ENCODE data around the gene COL3A1.

COL3A1 gene

DNA sequence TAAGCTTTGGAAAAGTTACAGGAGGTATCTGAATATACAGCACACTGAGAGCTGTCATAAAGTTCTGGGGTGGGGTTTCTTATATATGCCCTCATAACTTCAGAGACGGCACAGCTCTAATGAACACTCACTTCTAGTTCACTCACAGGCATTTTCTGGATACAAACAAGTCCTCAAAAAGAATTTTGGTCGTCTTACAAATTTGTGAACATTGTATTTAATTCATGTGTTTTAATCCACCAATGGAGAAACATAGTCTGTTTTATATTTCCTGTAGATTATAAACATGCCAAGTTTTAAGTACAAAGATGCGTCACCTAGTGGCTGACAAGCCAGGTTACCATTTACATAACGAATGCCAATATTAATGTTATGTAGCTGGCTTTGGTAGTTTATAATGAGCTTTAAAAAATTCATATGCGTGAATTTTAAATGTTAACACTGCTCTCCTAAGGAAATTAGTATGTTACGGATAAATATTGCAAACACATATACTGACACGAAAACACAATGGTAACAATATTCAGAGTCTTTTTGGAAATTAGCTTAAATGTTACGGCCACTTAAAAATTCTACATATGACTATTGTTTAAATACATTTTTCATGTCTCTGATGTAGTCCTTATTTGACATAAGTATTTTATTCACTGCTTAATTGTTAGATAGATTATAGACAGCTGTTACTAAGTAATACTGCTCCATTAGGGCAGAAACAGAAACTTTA, 2.5 kb downstream of the COL3A1 start:
- DNase-seq, result no peak

DNA sequence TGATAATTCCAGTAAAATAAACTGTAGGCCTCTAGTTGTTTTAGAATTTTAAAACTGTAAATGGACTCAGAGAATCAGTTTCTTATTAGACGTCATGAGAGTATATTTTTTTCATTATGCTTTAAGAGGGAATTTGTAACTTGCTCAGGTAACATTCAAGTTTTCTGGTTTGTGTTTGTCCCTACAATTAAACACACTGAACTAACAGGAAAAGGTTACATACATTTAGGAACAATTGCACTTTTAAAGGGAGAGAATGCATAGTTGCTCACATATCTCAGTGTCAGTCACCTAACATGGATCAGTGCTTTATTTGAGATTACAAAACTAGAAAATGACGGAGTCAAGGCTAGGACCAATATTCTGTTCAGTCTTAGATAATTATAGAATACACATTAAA, 3.1 kb downstream of the COL3A1 start:
- DNase-seq, result no peak

DNA sequence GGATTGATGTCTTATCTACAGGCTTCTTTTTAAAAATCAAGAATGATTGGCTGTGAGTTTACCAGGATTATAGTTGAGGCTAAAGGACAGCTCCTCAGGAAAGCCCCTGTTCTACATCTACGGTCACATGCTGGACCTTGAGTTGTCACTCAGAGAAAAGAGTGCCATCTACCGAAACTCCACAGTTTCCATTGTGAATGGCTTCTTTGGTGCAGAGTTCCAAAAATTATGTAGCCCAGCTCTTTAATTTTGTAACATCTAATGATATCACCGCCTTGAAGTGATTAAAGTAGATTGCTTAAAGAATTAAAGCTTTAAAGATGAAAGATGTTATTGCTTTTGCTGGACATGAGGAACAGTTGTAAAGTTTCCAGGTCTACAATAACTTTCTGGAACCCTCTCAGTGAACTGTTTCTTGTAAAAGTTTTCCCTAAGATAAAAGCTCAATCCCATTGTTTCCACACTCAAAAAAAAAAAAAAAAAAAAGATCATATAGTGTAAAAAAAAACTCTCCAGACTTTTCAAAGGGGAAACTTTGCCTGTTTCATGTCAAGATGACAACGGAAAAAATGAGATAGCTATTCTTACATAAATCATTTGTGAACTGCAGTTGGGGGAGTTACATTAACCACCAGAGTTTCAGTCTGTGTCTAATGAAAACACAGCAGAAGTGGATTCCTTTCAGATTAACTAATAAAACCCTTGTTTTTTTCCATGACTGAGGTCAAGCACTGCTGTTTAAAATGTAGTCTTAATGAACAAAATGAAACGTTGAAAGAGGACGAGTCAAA, 4.3 kb downstream of the COL3A1 start:
- no peak for DNase-seq

DNA sequence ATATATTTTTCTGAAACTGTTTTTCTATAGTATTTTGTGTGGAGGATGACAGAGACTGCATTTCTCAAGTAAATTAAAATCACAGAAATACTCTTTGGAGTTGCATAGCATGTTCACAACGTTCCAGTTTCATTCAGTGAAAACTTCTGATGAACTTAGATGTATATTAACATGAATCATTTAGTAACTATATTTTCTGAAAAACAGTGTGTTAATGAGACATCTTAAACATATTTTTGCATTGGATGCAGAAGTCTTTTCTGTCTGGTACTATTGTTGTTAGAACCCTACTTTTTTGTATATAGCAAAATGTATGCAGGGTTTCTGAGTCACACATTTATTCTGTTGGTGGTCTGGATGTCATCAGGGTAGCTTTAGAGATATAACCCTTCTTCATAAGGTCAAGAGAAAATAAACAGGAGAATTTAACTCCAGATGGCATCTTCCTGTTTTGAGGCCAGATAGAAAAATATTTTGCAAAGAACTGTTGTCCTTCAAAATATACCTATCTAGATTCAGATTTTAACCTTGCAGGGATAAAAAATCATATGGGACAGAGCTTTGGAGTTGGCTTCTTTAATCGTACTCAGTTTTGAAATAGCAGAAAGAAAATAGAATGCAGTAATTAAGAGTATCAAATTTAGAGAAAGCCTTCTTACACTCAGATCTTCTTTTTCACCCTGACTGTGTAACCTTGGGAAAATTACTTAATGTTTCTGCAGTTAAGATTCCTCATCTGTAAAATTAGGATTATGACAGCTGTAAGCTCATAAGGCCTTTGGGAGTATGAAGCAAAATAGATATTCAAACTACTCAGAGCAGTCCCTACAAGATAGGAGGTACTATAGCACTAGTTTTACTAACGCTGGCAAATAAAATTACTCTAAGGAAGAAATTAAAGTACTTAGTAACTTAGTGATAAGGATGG, 5.3 kb downstream of the COL3A1 start:
- DNase-seq, result no peak

DNA sequence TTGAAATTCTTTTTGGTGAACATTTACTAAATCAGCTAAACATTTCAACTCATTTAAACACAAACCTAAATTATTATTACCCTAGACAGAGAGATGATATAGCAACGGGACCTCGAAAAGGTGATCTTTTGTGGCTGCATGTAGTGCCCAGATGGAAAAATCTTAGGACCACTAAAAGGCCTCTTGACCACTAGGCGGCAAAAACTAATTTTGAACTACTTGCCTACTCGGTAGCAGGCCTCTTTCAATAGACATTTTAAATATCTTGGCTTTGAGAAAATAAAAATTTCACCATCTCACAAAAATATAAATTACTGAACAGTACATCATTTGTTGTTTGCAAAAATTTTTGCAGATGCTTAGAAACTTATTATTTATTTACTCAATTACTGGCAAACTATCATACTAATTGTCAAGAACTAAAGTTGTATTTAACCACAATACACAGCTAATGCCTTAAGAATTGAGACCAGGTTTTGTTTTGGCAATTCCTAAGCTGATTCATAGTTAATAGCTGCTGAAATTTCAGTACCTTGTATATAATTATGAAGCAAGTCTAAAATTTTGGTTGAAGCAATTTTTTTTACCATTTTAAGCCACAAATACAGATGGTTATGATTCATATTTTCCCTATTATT, 9.4 kb downstream of the COL3A1 start:
- DNase-seq, result no peak

DNA sequence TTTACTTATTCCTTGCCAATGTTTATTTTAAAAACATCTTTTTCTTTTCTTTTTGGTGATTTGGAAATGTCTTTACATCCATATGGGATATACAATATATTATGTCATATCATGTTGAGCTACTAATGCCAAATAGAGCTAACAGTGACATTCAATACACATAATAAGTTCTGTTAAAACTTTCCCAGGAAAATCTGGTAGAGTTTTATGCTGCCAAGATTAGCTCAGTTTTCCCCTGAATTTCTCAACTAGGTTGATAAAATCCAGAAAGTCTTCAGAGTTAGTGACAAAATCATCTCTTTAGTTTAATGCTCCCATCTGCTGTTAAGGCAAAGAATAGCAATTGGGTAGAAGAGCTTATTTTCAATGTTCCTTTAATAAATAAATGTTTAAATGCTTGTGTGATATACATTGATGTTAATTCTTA, 9.9 kb downstream of the COL3A1 start:
- no peak for DNase-seq

DNA sequence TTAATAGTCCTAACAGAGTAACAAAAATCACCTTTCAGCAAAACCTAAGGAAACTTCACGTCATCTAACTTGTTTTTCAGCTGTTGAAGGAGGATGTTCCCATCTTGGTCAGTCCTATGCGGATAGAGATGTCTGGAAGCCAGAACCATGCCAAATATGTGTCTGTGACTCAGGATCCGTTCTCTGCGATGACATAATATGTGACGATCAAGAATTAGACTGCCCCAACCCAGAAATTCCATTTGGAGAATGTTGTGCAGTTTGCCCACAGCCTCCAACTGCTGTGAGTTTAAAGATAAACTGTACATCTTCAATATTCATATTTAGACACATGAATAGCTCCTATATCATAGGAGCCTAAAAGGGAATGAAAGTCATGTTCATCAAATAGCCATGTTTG, 10.5 kb downstream of the COL3A1 start:
- no peak for DNase-seq

DNA sequence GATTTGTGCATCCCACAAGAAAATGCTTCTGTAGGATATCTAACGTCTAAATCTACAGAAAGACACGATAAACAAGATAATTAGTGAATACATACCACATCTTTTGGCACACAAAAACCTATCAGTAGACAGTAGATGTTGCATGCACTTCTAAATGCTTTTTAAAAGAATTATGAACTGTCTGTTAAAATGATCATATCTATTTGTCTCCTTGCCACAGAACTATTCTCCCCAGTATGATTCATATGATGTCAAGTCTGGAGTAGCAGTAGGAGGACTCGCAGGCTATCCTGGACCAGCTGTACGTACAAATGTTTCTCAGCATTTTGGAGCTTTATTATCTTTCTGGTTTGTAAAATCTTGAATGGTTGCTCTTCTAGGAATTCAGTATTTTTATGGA, 12.7 kb downstream of the COL3A1 start:
- no peak for DNase-seq

DNA sequence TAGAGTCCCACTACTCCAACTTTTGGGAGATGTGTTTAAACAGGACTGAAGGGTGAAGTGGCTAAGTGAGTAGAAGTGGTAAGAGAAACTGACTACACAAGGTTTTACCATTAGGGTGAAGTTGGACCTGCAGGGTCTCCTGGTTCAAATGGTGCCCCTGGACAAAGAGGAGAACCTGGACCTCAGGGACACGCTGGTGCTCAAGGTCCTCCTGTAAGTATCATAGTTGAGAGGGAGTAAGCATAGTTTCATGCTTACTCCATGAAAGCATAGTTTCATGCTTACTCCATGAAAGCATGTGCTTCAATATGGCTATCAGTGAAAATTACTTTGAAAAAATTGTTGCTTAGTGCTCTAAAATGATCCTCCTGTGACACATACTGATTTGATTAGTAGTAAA, 19.1 kb downstream of the COL3A1 start:
- DNase-seq, result no peak

DNA sequence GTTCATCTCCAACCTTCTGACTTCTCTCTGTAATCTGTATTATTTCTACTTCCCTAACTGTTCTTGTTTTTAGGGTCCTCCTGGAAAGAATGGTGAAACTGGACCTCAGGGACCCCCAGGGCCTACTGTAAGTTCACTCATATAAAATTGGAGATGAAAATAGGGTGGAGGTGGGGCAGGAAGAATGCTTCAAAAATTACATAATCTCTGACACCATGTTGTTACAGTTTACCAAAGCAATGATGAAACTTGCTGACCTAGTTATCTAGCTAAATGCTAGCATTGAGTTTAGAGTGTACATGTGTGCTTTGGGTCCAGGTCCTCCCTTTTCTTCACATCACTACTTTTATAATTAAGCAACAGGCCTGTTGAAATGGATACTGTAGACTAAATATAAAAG, 23.1 kb downstream of the COL3A1 start:
- no peak for DNase-seq

DNA sequence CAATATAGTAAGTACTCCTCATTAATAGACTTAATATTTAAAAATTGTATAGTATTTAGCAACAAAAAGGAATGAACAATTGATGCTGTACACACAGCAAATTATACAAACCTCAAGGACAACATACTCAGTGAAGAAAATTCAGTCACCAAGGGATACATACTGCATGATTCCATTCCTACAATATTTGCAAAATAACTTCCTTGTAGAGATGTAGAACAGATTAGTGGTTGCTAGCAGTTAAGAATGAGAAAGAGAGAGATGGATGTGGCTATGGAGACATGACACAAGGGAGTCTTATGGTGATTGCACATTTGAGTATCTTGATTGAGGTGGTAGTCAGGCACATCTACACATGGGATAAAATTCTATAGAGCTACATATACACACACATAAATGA, 26.0 kb downstream of the COL3A1 start:
- no peak for DNase-seq

DNA sequence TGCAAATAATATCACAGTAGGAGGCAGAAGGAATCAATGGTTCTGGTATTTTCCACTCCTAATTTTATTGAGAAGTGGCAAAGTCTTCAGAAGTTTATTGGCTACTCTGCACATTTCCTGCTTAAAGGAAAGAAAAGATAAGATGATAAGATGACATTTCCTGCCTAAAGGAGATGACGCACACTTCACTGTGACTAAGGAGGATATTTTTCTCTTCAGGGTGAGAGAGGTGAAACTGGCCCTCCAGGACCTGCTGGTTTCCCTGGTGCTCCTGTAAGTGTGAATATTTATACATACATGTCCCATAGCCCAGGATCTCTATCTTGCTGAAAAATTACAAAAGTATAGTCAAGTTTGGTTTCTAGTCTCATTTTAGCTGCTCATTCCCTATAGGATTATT, 27.9 kb downstream of the COL3A1 start:
- no peak for DNase-seq

DNA sequence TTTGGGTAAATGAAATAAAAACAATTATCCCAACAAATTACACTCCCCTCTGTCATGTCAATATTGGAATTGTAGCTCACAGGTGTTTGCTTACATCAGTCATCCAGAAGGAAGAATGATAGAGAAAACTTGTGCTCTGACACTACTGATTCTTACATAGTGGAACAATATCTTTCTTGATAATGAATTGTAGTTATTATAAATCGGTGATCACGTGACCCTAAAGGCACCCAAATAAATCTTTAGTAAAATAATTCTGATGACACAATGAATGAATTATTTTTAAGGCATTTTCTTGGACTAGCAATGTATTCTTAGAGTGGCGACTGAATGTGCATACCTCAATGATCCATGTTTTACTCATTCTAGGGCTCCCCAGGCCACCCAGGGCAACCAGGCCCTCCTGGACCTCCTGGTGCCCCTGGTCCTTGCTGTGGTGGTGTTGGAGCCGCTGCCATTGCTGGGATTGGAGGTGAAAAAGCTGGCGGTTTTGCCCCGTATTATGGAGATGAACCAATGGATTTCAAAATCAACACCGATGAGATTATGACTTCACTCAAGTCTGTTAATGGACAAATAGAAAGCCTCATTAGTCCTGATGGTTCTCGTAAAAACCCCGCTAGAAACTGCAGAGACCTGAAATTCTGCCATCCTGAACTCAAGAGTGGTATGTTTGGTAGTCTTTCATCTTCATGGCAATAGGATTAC, 34.5 kb downstream of the COL3A1 start:
- no peak for DNase-seq

DNA sequence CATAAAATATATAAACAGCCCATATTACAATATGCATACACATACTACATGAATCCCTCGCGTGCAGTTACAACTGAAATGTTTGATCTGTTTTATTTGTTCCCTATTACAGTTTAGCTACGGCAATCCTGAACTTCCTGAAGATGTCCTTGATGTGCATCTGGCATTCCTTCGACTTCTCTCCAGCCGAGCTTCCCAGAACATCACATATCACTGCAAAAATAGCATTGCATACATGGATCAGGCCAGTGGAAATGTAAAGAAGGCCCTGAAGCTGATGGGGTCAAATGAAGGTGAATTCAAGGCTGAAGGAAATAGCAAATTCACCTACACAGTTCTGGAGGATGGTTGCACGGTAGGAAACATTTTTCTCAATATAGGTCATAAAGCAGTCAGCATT, 36.4 kb downstream of the COL3A1 start:
- DNase-seq, result no peak

DNA sequence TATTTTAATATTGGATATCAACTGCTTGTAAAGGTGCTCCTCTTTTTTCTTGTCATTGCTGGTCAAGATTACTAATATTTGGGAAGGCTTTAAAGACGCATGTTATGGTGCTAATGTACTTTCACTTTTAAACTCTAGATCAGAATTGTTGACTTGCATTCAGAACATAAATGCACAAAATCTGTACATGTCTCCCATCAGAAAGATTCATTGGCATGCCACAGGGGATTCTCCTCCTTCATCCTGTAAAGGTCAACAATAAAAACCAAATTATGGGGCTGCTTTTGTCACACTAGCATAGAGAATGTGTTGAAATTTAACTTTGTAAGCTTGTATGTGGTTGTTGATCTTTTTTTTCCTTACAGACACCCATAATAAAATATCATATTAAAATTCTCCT, 38.2 kb downstream of the COL3A1 start:
- no peak for DNase-seq

DNA sequence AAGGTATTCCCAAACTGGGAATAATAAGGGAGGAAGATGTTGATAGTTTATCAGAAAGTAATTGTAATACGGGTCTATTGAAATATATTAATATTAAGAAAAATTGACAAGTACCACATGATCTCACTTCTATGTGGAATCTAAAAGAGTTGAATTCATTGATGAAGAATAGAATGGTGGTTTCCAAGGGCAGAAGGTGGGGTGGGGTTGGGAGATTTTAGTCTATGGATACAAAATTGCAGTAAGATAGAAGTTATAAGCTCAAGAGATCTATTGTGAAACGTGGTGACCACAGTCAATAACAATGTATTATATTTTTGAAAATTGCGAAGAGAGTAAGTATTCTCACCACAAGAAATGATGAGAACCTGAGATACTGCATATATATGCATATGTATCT, 38.9 kb downstream of the COL3A1 start:
- no peak for DNase-seq

DNA sequence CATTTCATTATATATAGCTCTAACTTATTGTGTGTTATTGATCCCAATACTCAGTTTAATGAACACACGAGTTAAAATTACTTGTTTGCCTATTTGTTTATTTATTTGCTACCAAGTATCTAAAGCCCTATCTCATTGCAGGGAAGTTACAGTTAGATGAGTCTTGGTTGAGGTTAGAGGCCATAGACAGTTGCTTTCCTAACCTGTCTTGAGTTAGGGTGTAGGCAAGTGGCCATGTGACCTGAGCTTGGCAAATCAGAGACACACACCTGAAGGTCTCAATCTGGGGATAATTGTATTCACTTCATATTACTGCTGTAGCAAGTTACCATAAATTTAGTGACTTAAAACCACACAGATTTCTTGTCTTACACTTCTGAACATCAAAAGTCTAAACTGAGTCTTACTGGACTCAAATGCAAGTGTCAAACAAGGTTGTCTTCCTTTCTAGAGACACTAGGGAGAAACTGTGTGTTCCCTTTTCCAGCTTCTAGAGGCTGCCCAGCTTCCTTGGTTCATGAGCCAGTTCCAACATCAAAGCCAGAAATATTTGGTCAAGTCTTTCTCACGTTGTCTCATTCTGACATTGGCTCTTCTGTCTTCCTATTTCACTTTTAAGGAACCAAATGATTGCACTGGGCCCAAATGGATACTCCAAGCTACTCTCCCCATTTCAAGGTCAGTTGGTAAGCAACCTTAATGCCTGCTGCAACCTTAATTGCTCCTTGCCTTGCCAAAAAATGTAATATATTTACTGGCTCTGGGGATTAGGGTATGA, 39.7 kb downstream of the COL3A1 start:
- no peak for DNase-seq

DNA sequence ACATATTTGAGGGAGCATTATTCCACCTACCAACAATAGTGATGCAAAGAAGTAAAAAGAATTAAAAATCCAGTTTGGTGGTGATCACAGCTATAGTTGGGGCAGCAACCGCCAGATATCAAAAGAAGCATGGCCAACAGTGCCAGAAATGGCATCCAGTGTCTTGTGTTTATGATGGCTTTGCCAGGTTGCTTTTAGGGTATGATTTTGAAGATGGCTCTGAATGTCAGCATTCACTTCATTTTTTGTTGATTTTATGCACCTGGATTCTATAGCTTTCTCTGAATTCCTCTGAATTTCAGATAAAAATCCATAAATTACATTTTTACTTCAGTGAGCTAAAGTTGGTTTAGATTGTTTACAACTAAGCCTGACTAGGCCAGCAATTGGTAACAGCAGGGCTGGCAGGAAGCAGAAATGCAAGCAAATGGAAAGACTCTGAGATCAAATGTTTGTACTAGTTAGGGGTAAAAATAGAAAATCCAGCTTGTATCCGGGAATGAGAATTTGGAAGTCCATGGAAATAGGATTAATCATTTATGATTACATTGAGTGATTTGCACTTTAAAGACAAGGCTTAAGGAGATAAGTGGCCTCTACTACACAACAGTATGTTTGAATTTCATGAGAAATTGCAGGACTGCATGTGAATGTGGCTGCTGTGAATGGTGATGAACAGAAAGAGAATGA, 40.4 kb downstream of the COL3A1 start:
- DNase-seq, result no peak

DNA sequence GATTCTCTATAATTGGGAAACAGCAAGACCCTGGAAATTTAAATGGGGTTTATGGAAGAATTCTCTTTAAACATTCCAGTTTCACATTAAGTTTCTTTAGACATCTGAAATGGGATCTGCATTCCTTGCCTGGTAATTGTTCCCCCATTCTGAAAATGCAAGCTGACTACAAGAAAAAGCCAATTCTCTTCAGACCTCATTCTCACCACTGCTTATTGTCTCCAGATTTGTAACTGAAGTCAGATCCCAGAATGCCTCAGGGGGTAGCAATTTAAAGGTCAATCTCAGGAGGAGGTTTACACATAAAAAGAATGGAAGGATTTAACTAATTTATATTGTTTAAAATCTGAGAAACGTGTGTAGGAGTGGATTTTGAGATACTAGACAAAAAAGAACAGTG, 41.2 kb downstream of the COL3A1 start:
- no peak for DNase-seq

DNA sequence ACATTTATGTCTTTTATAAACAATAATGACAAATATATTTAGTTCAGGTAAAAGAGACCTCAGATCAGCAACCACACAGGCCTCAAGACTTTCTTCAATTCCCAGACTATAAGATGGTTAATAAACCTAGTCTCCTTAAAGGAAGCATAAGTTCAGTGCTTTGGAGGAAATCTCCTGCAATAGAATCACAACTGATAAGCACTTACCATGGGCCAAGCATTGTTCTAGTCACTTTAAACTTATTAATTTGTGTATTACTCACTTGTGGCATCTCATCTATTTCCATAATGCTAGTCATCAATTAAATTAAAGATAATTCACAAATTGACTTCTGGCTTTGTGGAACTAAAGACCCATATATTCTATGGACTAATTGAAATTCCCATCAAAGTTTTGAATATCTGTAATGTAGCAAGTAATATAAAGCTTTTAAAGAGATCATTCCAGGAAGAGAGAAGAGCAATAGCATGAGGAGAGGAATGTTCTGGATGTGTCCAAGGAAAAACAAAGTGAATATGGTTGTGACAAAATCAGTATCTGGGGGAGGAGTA, 42.2 kb downstream of the COL3A1 start:
- no peak for DNase-seq

DNA sequence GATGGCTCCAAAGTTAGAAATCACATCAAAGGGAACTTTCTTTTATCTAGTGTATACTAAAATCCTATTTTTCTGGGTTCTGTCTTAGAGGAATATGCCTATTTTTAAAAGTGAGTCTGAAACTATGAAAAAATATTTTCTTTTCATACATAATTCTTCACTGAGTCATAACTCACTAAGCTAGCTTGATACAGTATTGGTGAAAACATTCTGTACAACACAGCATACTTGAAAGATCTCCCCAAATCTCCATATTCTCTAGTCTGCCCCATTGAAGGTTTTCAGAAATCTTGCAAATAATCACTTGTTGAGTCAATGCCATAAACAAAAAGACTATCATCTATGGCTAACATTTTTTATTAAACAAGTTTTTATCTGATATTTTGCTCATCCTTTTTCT, 44.5 kb downstream of the COL3A1 start:
- no peak for DNase-seq

All from activated CD4-positive, alpha-beta T cell treated with anti-CD3 and anti-CD28 coated beads for 1 hour (primary cell).